Lung (tissue), 12 donors: Measurements from ENCODE around the gene LYSMD3. TPM values are rescaled to one million over a fixed set of nuclear protein-coding genes. Genes with fewer than 3 reads are reported as not detected.

Source experiments
- ATAC-seq: fragments of 200-7000 bp; cut with Tn5 transposase; one replicate; pipeline ENCODE4 v1.9.1; 2020; ENCODE audit warnings: moderate number of reproducible peaks; ENCODE audit not compliant: insufficient read depth, low FRiP score
- DNase-seq, 3 donors: peaks; one replicate each; pipeline ENCODE4 v3.0.0-alpha.2; 2013 to 2017
- H3K27ac ChIP-seq, 2 donors: one replicate each; pipeline ENCODE4 v1.5.1; 2013; ENCODE audit warnings: mild to moderate bottlenecking in 2 of 2, moderate library complexity in 2 of 2, control low read depth in 1 of 2, inconsistent platforms in 1 of 2, low read depth in 1 of 2, low read length in 1 of 2
- H3K27me3 ChIP-seq, 3 donors: one replicate each; pipeline ENCODE4 v1.5.1; 2013; ENCODE audit warnings: low read length in 2 of 3; ENCODE audit not compliant: control insufficient read depth in 3 of 3, insufficient read depth in 3 of 3
- H3K36me3 ChIP-seq, 4 donors: one replicate each; pipeline ENCODE4 v1.5.1; 2013; ENCODE audit warnings: low read length in 4 of 4, mild to moderate bottlenecking in 1 of 4, moderate library complexity in 1 of 4; ENCODE audit not compliant: control insufficient read depth in 4 of 4, insufficient read depth in 4 of 4
- H3K4me1 ChIP-seq, 5 donors: one replicate each; pipeline ENCODE4 v1.5.1; 2013; ENCODE audit warnings: low read length in 5 of 5, mild to moderate bottlenecking in 2 of 5, moderate library complexity in 1 of 5; ENCODE audit not compliant: control insufficient read depth in 5 of 5, insufficient read depth in 5 of 5
- H3K4me3 ChIP-seq: one replicate; pipeline ENCODE4 v1.5.1; 2013; ENCODE audit warnings: mild to moderate bottlenecking, control low read depth, moderate library complexity
- H3K9ac ChIP-seq, 2 donors: one replicate each; pipeline ENCODE4 v1.5.1; 2013; ENCODE audit warnings: low read length in 2 of 2, control low read depth in 1 of 2; ENCODE audit not compliant: insufficient read depth in 1 of 2
- H3K9me3 ChIP-seq, 4 donors: one replicate each; pipeline ENCODE4 v1.5.1; 2013; ENCODE audit warnings: low read length in 3 of 4, mild to moderate bottlenecking in 1 of 4, moderate library complexity in 1 of 4; ENCODE audit not compliant: control insufficient read depth in 4 of 4, insufficient read depth in 3 of 4
- WGBS, 2 donors: extraction: QIAGEN DNeasy Blood & Tissue Kit; methylation state at CpG; one replicate each; pipeline ENCODE4 v1.1.7; 2013; 5-methylcytosine and 5-hydroxymethylcytosine counted together
- polyA plus RNA-seq, 2 donors: library from polyadenylated mRNA; stranded (reverse); fragments of 200-250 nt; gene quantifications; one replicate each; pipeline ENCODE4 v1.2.1, GENCODE V29; 2013
- total RNA-seq, 2 donors: library from RNA; depleted of rRNA in 1 of 2; stranded (reverse); fragments of >200 nt in 1 of 2; gene quantifications; one replicate each; pipeline ENCODE4 v1.2.1, GENCODE V29; 2014 to 2021
- TF ChIP-seq, protein P1 (sequence below): IDR thresholded peaks from 2 replicates; pipeline ENCODE4 v1.5.1; 2012; ENCODE audit warnings: mild to moderate bottlenecking; ENCODE audit errors: control extremely low read depth, extremely low read depth
- donor health status: control.
- donor health status: control.
- donor health status: Bipolar disorder and iron deficiency.
- donor health status: healthy.
- donor health status: DM: yes; HTN: yes; CAD: no.

Gene LYSMD3
- total and polyA plus RNA-seq, 4 donors = 5.7 to 32.8 (median 14.1) TPM

DNA sequence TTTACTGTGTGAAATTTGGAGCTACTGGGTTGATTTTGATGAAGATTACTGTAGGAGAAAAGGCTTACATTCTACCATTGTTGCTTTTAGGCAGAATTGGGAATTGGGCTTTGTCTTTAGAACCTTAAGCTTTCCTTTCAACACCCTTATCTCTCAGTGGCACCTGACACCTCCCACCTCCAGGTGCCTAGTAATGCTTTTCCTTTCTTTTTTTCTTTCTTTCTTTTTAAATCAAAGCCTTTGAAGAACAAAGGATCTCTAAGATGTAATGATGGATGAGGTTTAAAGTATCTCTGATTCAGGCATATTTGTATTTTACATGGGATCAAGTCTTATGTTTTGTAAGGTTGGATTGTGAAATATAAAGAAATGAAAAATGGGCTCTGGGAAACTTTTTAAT, 26.3 kb upstream of the LYSMD3 start:
- H3K4me3 ChIP-seq = no peak overlapping the region
- ATAC-seq = no peak
- TF ChIP-seq, protein P1, sequence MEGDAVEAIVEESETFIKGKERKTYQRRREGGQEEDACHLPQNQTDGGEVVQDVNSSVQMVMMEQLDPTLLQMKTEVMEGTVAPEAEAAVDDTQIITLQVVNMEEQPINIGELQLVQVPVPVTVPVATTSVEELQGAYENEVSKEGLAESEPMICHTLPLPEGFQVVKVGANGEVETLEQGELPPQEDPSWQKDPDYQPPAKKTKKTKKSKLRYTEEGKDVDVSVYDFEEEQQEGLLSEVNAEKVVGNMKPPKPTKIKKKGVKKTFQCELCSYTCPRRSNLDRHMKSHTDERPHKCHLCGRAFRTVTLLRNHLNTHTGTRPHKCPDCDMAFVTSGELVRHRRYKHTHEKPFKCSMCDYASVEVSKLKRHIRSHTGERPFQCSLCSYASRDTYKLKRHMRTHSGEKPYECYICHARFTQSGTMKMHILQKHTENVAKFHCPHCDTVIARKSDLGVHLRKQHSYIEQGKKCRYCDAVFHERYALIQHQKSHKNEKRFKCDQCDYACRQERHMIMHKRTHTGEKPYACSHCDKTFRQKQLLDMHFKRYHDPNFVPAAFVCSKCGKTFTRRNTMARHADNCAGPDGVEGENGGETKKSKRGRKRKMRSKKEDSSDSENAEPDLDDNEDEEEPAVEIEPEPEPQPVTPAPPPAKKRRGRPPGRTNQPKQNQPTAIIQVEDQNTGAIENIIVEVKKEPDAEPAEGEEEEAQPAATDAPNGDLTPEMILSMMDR = no peak
- no peak overlapping the region for H3K9ac ChIP-seq
- H3K4me1 ChIP-seq = peaks cover 0 to 15% (median 3%) of the 10 kb centered on the region in 5 donors
- H3K27ac ChIP-seq = no peak overlapping the region
- no peak for DNase-seq
- H3K27me3 ChIP-seq = peaks cover 0 to 43% (median 26%) of the 10 kb centered on the region in 3 donors
- H3K36me3 ChIP-seq = no peaks in the 10 kb centered on the region
- no peaks in the 10 kb centered on the region for H3K9me3 ChIP-seq

DNA sequence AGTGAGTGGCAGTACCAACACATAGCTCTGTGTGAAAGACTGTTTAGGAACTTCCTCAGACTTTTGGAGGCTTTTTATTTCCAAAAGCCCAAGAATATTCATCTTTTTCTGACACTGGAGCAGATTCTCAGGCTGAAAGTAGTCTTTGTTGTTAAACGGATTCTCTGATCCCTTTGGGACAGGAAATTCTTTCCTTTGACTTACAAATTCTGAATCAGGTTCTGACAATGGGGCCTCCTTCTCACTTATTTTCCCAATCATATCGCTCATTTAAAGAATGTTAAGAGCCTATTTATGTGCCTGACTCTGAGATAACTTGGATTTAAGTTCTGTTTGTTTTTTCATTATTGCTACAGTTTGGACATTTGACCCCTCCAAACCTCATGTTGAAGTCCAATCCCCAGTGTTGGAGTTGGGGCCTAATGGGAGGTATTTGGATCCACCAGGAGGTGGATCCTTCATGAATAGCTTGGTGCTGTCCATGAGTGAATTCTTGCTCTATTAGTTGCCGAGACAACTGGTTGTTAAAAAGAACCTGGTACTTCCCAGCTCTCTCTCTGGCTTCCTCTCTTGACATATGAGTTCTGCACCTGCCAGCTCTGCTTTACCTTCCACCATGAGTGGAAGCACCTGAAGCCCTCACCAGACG, 25.1 kb upstream of the LYSMD3 start:
- ATAC-seq (no peak), DNase-seq (no peak)
- TF ChIP-seq, protein P1 = no peak
- Histone ChIP-seq H3K36me3 (no peaks in the 10 kb centered on the region), H3K4me1 (peaks cover 0 to 15% (median 3%) of the 10 kb centered on the region in 5 donors), H3K27me3 (peaks cover 0 to 36% (median 26%) of the 10 kb centered on the region in 3 donors), H3K9me3 (no peaks in the 10 kb centered on the region), H3K9ac (no peak overlapping the region), H3K4me3 (no peak overlapping the region), H3K27ac (no peak overlapping the region)
- 71 to 81% methylated on average over 4 of the region's 4 CpGs for WGBS, 2 donors

DNA sequence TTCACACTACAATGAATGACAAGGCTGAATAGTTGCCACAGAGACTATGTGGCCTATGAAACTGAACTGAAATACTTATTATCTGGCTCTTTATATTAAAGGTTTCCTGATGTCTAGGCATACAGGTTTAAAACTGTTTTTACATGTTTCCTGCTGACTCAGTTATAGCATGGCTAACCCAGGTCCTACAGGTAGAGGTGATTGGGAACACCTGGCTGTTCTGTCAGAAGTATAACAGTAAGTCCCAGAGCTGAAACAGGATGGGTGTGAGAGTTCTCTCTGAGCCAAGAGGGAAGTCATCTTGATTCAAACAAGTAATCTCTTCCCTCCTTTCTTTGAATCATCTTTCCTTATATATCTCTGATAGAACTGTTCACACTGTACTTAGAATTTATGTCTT, 24.3 kb upstream of the LYSMD3 start:
- no peak overlapping the region for H3K9ac ChIP-seq
- H3K9me3 ChIP-seq = no peaks in the 10 kb centered on the region
- H3K27me3 ChIP-seq = peaks cover 0 to 30% (median 26%) of the 10 kb centered on the region in 3 donors
- no peaks in the 10 kb centered on the region for H3K36me3 ChIP-seq
- peaks cover 0 to 12% (median 0%) of the 10 kb centered on the region in 5 donors for H3K4me1 ChIP-seq
- ATAC-seq (no peak), DNase-seq (no peak)
- TF ChIP-seq, protein P1 = no peak
- no peak overlapping the region for H3K27ac ChIP-seq
- no peak overlapping the region for H3K4me3 ChIP-seq

DNA sequence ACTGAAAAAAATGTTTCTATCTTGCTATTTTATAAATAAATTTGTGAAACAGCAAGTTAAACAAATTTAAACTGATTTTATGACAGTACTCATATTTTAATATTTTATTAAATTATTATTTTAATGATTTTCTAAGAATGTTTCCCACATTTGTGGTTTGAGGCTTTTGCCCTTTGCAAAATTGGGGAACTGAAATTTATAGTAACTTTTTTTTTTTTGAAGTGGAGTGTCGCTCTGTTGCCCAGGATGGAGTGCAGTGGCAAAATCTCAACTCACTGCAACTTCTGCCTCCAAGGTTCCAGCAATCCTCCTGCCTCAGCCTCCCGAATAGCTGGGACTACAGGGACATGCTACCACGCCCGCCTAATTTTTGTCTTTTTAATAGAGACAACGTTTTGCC, 22.0 kb upstream of the LYSMD3 start:
- H3K4me3 ChIP-seq = no peak overlapping the region
- H3K9ac ChIP-seq = no peak overlapping the region
- peaks cover 0 to 7% (median 5%) of the 10 kb centered on the region in 3 donors for H3K27me3 ChIP-seq
- no peaks in the 10 kb centered on the region for H3K36me3 ChIP-seq
- H3K9me3 ChIP-seq = no peaks in the 10 kb centered on the region
- TF ChIP-seq, protein P1 = no peak
- ATAC-seq (no peak), DNase-seq (no peak)
- H3K27ac ChIP-seq = no peak overlapping the region
- 76 to 82% methylated on average over 5 of the region's 5 CpGs for WGBS, 2 donors
- H3K4me1 ChIP-seq = no peaks in the 10 kb centered on the region
